ENCODE measurements around the gene KDM1A. TPM values are rescaled to one million over a fixed set of nuclear protein-coding genes. Genes with fewer than 3 reads are reported as not detected.

KDM1A gene
- total RNA-seq, 1 experiment from 2014 or later: 162 TPM

- peak; percentile 10 for ATAC-seq
- DNase-seq (ENCODE audit: low read depth, low spot score): no peak
- TF ChIP-seq CTCF (IDR thresholded peaks at IDR 0.05 in 2 of 3, conservative IDR thresholded peaks at IDR 0.05 in 1 of 3; ENCODE audit: borderline replicate concordance in 1 of 3, insufficient read depth in 1 of 3, low read depth in 2 of 3, low read length in 2 of 3) (no peak), ATF3 (IDR thresholded peaks at IDR 0.05) (no peak), CEBPB (IDR thresholded peaks at IDR 0.05; ENCODE audit: low read depth) (no peak), ZBTB33 (IDR thresholded peaks at IDR 0.05; ENCODE audit: extremely low read depth, insufficient replicate concordance, low read length) (no peak), ELF1 (IDR thresholded peaks at IDR 0.05; ENCODE audit: borderline replicate concordance, low read depth) (no peak), SRF (IDR thresholded peaks at IDR 0.05; ENCODE audit: low read depth) (no peak), EZH2phosphoT487 (IDR thresholded peaks at IDR 0.05; ENCODE audit: borderline replicate concordance) (no peak), SIN3A (IDR thresholded peaks at IDR 0.05; ENCODE audit: low read depth) (no peak), POLR2A (IDR thresholded peaks at IDR 0.05; ENCODE audit: borderline replicate concordance, extremely low read depth, insufficient read depth, insufficient read length) (no peak), YY1 (IDR thresholded peaks at IDR 0.05; ENCODE audit: extremely low read depth, insufficient replicate concordance, low read depth, low read length) (no peak), RAD21 (IDR thresholded peaks at IDR 0.05; ENCODE audit: low read depth) (no peak)
- Histone ChIP-seq H2AFZ (ENCODE audit: low read depth, low read length, poor library complexity, severe bottlenecking) (peak overlapping the region; percentile 65), H3K27ac (ENCODE audit: low read depth, low read length) (peak overlapping the region; percentile 34), H3K79me2 (ENCODE audit: insufficient read depth, low read length) (peaks cover 47% of the 10 kb centered on the region), H3K9me2 (ENCODE audit: insufficient read depth) (no peaks in the 10 kb centered on the region), H3K9me3 (ENCODE audit: control insufficient read depth in 1 of 2, insufficient read depth in 1 of 2, low read depth in 1 of 2, low read length in 2 of 2) (no peaks in the 10 kb centered on the region), H3K4me3 (replicated peaks in 1 of 2; ENCODE audit: low read depth in 1 of 2, low read length in 2 of 2) (peak overlapping the region; percentile 89 to 92), H3K9ac (ENCODE audit: low read length) (peak overlapping the region; percentile 96), H3K4me1 (ENCODE audit: control insufficient read depth in 1 of 2, insufficient read depth in 2 of 2, low read length in 2 of 2) (peaks cover 7 to 30% of the 10 kb centered on the region in 2 experiments; a peak in 3 of 4 replicates), H3K36me3 (ENCODE audit: control insufficient read depth in 1 of 2, insufficient read depth in 2 of 2, low read length in 2 of 2) (no peaks in the 10 kb centered on the region; a peak in 1 of 4 replicates), H3K27me3 (ENCODE audit: insufficient read depth, low read length) (no peaks in the 10 kb centered on the region), H4K20me1 (ENCODE audit: insufficient read depth) (peaks cover 19% of the 10 kb centered on the region; the same call in 1 of the 2 replicates), H3K4me2 (ENCODE audit: low read length) (peak overlapping the region; percentile 83)
- intact Hi-C loops (cut with micrococcal nuclease): no loop called here
- RAD21 ChIA-PET (ENCODE audit: low non-redundant PET in 1 of 2, low total read pairs in 2 of 2, uncharacterized antibody in 2 of 2, unreplicated experiment in 2 of 2): no interaction called here
- BruUV-seq (replicated peaks): TSS peak; percentile 95
- POLR2A ChIA-PET: interaction anchor here (0.7 to 1.0 kb wide), 2 partner anchors 19 to 150 kb away, joined by 3 read pairs; partner anchors contain the start of gene LUZP1
- CTCF ChIA-PET: no interaction called here
These were observed 591 bp upstream of the KDM1A start for GRCh38 chr1:23018661-23019093.
